ENCODE data around the gene CER1. TPM values are rescaled to one million over a fixed set of nuclear protein-coding genes. Genes with fewer than 3 reads are reported as not detected.

Gene CER1
- total and polyA plus RNA-seq, 2 experiments from 2014 or later, result 0.53 TPM; not detected in 1

DNA sequence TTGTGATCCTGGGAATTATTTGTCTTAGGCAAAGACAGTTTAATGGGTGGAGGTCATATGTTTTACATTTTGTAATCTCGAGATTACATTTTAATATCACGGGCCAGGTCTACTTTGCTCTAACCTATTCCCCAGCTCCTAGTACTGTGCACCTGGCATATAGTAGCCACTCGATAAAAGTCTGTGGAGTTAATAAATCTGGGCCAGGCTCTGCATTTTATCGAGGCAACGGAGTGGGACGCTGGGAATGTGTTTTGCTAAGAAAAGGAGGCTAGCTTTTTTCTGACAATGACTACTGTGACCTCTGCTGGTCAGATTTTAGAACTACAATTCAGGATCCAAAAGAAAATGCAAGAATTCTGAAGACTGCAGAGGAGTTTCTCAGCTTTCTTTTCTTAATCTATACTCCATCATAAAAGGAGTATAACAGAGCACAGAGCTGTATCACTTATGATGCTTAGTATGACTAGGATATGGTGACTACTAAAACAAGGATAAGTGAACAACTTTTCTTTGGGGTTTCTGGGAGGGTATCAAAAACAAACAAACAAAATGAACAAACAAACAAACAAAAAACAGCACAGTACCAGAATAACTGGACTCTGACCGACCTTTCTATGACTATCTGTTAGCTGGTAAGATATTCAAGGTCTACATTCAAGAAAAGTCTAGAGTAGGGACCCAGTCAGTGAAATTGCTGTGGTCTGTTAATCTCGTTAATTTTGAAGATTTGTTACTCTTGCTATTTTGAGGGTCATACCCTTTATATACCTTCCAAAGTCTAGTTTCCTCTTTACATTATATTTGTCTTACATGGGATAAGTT is 46.1 kb upstream of the CER1 start:
- H3K27ac ChIP-seq, result no peak overlapping the region
- no peaks in the 10 kb centered on the region for H3K79me2 ChIP-seq
- no peak overlapping the region for H3K4me3 ChIP-seq
- H3K9me2 ChIP-seq (replicated peaks; ENCODE audit: insufficient read depth), result no peaks in the 10 kb centered on the region
- no peaks in the 10 kb centered on the region for H3K36me3 ChIP-seq (replicated peaks; ENCODE audit: insufficient read depth, low read depth)
- H3K27me3 ChIP-seq, result no peaks in the 10 kb centered on the region
- peak overlapping the region; percentile 54 for H3K4me2 ChIP-seq
- no peaks in the 10 kb centered on the region for H3K4me1 ChIP-seq (ENCODE audit: insufficient read depth)
- TF ChIP-seq EZH2 (IDR thresholded peaks at IDR 0.05; ENCODE audit: borderline replicate concordance), result no peak
- TF ChIP-seq, protein P1, sequence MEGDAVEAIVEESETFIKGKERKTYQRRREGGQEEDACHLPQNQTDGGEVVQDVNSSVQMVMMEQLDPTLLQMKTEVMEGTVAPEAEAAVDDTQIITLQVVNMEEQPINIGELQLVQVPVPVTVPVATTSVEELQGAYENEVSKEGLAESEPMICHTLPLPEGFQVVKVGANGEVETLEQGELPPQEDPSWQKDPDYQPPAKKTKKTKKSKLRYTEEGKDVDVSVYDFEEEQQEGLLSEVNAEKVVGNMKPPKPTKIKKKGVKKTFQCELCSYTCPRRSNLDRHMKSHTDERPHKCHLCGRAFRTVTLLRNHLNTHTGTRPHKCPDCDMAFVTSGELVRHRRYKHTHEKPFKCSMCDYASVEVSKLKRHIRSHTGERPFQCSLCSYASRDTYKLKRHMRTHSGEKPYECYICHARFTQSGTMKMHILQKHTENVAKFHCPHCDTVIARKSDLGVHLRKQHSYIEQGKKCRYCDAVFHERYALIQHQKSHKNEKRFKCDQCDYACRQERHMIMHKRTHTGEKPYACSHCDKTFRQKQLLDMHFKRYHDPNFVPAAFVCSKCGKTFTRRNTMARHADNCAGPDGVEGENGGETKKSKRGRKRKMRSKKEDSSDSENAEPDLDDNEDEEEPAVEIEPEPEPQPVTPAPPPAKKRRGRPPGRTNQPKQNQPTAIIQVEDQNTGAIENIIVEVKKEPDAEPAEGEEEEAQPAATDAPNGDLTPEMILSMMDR (IDR thresholded peaks at IDR 0.05; ENCODE audit: poor library complexity), result peak; percentile 76
- 38% methylated on average over 8 of the region's 8 CpGs for WGBS (ENCODE audit: low lambda C conversion rate, missing lambda C conversion rate)
- H3K9me3 ChIP-seq (ENCODE audit: low read depth), result no peaks in the 10 kb centered on the region
- no peak overlapping the region for H2AFZ ChIP-seq
- peak; percentile 67 for DNase-seq (ENCODE audit: low spot score)
- no peaks in the 10 kb centered on the region for H4K20me1 ChIP-seq (ENCODE audit: insufficient read depth, poor library complexity, severe bottlenecking)

DNA sequence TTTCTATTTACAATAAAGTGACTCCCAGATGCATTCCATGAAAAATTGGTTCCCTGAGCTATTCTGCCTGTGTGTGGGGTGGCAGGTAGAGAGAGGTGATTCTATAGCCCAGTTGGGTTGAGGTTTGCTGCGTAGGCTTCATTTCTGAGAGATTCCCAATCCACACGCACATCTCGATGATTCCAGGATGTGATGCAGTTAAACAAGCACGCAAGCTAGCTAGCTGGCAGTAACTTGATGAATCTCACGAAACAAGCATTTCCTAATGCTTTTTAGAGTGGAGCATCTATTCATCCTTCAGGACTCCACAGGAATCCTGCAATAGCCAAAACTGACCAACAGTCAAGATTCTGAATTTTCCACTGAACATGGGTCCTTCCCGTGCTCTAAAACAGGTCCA is 43.8 kb upstream of the CER1 start:
- H3K9me3 ChIP-seq (ENCODE audit: low read depth), result no peaks in the 10 kb centered on the region
- no peaks in the 10 kb centered on the region for H3K27me3 ChIP-seq
- H3K36me3 ChIP-seq (replicated peaks; ENCODE audit: insufficient read depth, low read depth), result no peaks in the 10 kb centered on the region
- TF ChIP-seq EZH2phosphoT487 (IDR thresholded peaks at IDR 0.05; ENCODE audit: low read depth, severe bottlenecking, unreplicated experiment), result no peak
- H3K4me2 ChIP-seq, result no peak overlapping the region
- DNase-seq (ENCODE audit: low spot score), result no peak
- H2AFZ ChIP-seq, result no peak overlapping the region
- H4K20me1 ChIP-seq (ENCODE audit: insufficient read depth, poor library complexity, severe bottlenecking), result no peaks in the 10 kb centered on the region
- H3K4me1 ChIP-seq (ENCODE audit: insufficient read depth), result peaks cover 6% of the 10 kb centered on the region
- no peaks in the 10 kb centered on the region for H3K79me2 ChIP-seq
- H3K9me2 ChIP-seq (replicated peaks; ENCODE audit: insufficient read depth), result no peaks in the 10 kb centered on the region
- 83% methylated on average over 6 of the region's 6 CpGs for WGBS (ENCODE audit: low lambda C conversion rate, missing lambda C conversion rate)
- H3K27ac ChIP-seq, result no peak overlapping the region
- no peak overlapping the region for H3K4me3 ChIP-seq

DNA sequence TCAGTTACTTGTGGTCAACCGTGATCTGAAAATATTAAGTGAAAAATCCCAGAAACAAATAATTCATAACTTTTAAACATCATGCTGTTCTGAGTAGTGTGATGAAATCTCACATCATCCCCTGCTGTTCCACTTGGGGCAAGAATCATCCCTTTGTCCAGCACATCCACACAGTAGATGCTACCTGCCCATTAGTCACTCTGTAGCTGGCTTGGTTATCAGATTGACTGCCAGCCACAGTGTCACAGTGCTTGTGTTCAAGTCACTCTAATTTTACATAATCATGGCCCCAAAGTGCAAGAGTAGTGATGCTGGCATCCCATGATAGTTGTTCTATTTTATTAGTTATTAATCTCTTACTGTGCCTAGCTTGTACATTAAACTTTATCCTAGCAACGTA is 39.1 kb upstream of the CER1 start:
- Histone ChIP-seq H4K20me1 (ENCODE audit: insufficient read depth, poor library complexity, severe bottlenecking) (no peaks in the 10 kb centered on the region), H3K4me2 (no peak overlapping the region), H3K4me1 (ENCODE audit: insufficient read depth) (peaks cover 6% of the 10 kb centered on the region), H2AFZ (no peak overlapping the region), H3K9me3 (ENCODE audit: low read depth) (no peaks in the 10 kb centered on the region), H3K79me2 (no peaks in the 10 kb centered on the region), H3K27me3 (no peaks in the 10 kb centered on the region), H3K27ac (no peak overlapping the region), H3K4me3 (no peak overlapping the region), H3K9me2 (replicated peaks; ENCODE audit: insufficient read depth) (no peaks in the 10 kb centered on the region), H3K36me3 (replicated peaks; ENCODE audit: insufficient read depth, low read depth) (no peaks in the 10 kb centered on the region)
- TF ChIP-seq EZH2phosphoT487 (IDR thresholded peaks at IDR 0.05; ENCODE audit: low read depth, severe bottlenecking, unreplicated experiment) (no peak), EZH2 (IDR thresholded peaks at IDR 0.05; ENCODE audit: borderline replicate concordance) (no peak)
- TF ChIP-seq, protein P1 (IDR thresholded peaks at IDR 0.05; ENCODE audit: poor library complexity), result no peak
- WGBS (ENCODE audit: low lambda C conversion rate, missing lambda C conversion rate), result 66% methylated on average over 2 of the region's 2 CpGs
- DNase-seq (ENCODE audit: low spot score), result peak; percentile 5

DNA sequence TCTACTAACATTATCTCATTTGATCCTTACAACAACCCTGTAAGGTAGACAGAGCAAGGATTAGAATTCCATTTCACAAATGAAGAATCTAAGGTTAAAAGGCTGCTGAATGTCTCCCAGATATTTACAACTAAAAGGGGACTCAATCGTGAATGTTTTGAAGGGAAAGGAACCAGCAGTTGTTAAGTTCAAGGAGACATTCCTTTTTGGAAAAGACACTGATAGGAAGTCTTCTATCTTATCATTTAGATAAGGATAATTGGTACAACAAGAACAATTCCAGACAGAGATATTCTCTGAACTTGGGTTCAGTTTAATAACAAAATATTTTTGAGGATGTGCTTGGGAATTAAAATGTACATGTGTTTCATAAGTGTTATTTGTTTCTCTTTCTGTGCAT is 37.5 kb upstream of the CER1 start:
- TF ChIP-seq EZH2 (IDR thresholded peaks at IDR 0.05; ENCODE audit: borderline replicate concordance) (no peak), EZH2phosphoT487 (IDR thresholded peaks at IDR 0.05; ENCODE audit: low read depth, severe bottlenecking, unreplicated experiment) (no peak)
- TF ChIP-seq, protein P1 (IDR thresholded peaks at IDR 0.05; ENCODE audit: poor library complexity), result no peak
- WGBS (ENCODE audit: low lambda C conversion rate, missing lambda C conversion rate), result 0% methylated on average over 1 of the region's 1 CpG
- Histone ChIP-seq H4K20me1 (ENCODE audit: insufficient read depth, poor library complexity, severe bottlenecking) (no peaks in the 10 kb centered on the region), H3K27ac (no peak overlapping the region), H3K9me3 (ENCODE audit: low read depth) (no peaks in the 10 kb centered on the region), H3K27me3 (no peaks in the 10 kb centered on the region), H2AFZ (no peak overlapping the region), H3K9me2 (replicated peaks; ENCODE audit: insufficient read depth) (no peaks in the 10 kb centered on the region), H3K4me3 (no peak overlapping the region), H3K79me2 (no peaks in the 10 kb centered on the region), H3K36me3 (replicated peaks; ENCODE audit: insufficient read depth, low read depth) (no peaks in the 10 kb centered on the region), H3K4me1 (ENCODE audit: insufficient read depth) (peaks cover 6% of the 10 kb centered on the region), H3K4me2 (no peak overlapping the region)
- DNase-seq (ENCODE audit: low spot score), result no peak

Measured in hepatocyte (in vitro differentiated cells).